ENCODE data around the gene KRT76. TPM values are rescaled to one million over a fixed set of nuclear protein-coding genes. Genes with fewer than 3 reads are reported as not detected.
"Not testable (repeated sequence)": the region's sequence is repeated elsewhere in the genome, so short reads cannot be mapped to it uniquely, and the experiment has no call there.

KRT76 gene
- total RNA-seq, 1 donor from 2014 or later: not detected

DNA sequence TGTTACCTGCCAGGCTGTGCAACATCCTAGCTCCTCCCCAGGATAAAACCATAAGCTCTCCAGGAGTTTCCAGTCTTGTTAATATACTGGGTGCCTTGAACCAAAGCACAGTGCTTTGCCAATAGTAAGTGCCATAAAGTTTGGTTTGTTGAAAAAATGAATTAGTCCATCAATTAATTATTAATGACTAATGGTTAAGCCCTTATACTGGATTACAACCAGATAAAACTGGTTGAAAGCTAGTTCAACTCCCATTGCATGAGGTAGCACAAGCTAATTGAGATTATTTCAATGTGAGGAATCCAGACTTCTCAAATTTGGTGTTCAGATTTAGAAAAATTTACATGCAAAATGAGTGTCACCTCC is 20.4 kb upstream of the KRT76 start:
- H3K9me3 Mint-ChIP-seq: no peaks in the 10 kb centered on the region
- peaks cover 38% of the 10 kb centered on the region for H3K27me3 Mint-ChIP-seq (ENCODE audit: low read depth)
- no peak for DNase-seq (ENCODE audit: low spot score in 2 of 2, unreplicated experiment in 2 of 2)
- TF ChIP-seq, protein P1, sequence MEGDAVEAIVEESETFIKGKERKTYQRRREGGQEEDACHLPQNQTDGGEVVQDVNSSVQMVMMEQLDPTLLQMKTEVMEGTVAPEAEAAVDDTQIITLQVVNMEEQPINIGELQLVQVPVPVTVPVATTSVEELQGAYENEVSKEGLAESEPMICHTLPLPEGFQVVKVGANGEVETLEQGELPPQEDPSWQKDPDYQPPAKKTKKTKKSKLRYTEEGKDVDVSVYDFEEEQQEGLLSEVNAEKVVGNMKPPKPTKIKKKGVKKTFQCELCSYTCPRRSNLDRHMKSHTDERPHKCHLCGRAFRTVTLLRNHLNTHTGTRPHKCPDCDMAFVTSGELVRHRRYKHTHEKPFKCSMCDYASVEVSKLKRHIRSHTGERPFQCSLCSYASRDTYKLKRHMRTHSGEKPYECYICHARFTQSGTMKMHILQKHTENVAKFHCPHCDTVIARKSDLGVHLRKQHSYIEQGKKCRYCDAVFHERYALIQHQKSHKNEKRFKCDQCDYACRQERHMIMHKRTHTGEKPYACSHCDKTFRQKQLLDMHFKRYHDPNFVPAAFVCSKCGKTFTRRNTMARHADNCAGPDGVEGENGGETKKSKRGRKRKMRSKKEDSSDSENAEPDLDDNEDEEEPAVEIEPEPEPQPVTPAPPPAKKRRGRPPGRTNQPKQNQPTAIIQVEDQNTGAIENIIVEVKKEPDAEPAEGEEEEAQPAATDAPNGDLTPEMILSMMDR (IDR thresholded peaks at IDR 0.05; ENCODE audit: unreplicated experiment): no peak
- no peak overlapping the region for H3K4me3 Mint-ChIP-seq
- H3K4me1 Mint-ChIP-seq: peaks cover 3% of the 10 kb centered on the region
- no peak overlapping the region for H3K27ac Mint-ChIP-seq
- no peaks in the 10 kb centered on the region for H3K36me3 Mint-ChIP-seq

DNA sequence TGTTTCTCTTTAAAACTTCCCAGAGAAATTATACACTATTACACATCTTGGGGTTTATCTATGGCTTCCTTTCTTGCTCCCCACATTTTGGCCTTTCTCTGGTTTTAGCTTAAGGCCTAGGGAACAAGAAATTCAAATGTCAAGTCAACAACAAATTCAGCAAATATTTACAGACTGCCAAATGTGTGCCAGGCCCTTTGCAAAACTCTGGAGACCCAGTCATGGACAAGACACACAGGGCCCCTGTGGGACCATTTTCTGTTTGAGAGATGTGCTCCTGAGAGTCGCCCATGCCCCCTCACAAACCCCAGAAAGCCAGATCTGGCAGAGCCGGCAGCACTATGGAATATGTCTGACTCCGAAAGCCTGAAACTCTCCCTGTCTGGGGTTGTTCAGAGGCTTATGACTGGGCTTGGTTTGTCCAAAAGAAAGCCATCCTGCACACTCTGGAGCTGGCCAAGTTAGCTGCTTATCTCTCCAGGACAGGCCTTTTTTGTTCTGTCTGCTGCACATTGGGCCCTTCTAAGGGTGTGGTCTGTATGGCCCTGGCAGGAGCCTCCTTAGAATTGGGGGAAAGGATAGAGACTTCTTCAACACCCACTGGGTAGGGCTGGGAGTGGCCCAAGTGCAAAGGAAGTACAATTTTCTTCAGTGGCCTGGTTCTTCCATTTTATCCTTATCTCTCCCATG is 19.8 kb upstream of the KRT76 start:
- H3K4me1 Mint-ChIP-seq: peaks cover 3% of the 10 kb centered on the region
- TF ChIP-seq, protein P1 (IDR thresholded peaks at IDR 0.05; ENCODE audit: unreplicated experiment): no peak
- no peaks in the 10 kb centered on the region for H3K9me3 Mint-ChIP-seq
- H3K36me3 Mint-ChIP-seq: no peaks in the 10 kb centered on the region
- H3K27me3 Mint-ChIP-seq (ENCODE audit: low read depth): peaks cover 38% of the 10 kb centered on the region
- no peak overlapping the region for H3K4me3 Mint-ChIP-seq
- no peak overlapping the region for H3K27ac Mint-ChIP-seq
- no peak for DNase-seq (ENCODE audit: low spot score in 2 of 2, unreplicated experiment in 2 of 2)

- H3K9me3 Mint-ChIP-seq: no peaks in the 10 kb centered on the region
- peaks cover 3% of the 10 kb centered on the region for H3K4me1 Mint-ChIP-seq
- H3K36me3 Mint-ChIP-seq: no peaks in the 10 kb centered on the region
- no peak overlapping the region for H3K4me3 Mint-ChIP-seq
- DNase-seq (ENCODE audit: low spot score in 2 of 2, unreplicated experiment in 2 of 2): no peak
- TF ChIP-seq, protein P1 (IDR thresholded peaks at IDR 0.05; ENCODE audit: unreplicated experiment): no peak
- H3K27ac Mint-ChIP-seq: no peak overlapping the region
- peaks cover 42% of the 10 kb centered on the region for H3K27me3 Mint-ChIP-seq (ENCODE audit: low read depth)
Observed at GRCh38 chr12:52796429-52796794, 19.3 kb upstream of the KRT76 start.

DNA sequence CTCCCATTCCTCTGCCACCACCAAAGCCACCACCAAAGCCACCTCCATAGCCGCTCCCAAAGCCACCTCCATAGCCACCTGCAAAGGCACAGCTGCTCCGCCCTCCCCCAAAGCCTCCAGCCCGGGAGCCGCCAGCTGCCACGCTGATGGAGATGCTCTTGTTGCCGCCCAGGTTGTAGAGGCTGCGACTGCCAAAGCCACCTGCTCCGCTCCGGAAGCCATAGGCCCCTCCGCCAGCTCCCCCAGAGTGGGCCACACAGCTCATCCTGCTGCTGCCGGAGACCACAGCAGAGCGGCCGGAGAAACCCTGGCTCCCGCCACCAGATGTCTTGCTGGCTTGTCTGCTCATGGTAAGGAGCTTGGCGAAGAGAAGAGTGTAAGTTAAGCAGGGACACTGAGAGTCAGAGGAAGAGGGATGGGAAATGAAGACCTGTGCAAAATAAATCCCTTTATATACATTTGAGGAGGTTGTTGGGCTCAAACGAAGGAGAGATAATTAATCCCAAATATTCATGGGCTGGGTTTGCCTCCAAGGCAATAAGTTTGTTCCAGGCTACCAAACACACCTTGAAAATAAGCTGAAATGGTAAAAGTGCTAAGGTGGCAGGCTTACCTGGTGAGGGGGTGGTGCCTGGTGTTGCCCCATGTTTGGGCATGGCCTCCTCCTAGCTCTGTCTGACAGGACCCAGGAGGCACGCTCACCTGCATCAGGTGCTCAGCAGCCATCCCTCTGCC is 18.7 kb upstream of the KRT76 start, which contains the start of gene KRT3:
KRT3 (minus strand) TSS at position 424 of the 735 bp plus-strand sequence; CDS start at position 349, 75 bp downstream.
- Mint-ChIP-seq H3K27me3 (ENCODE audit: low read depth) (peaks cover 42% of the 10 kb centered on the region), H3K36me3 (no peaks in the 10 kb centered on the region), H3K4me1 (peaks cover 2% of the 10 kb centered on the region), H3K4me3 (no peak within 1 kb of the TSS), H3K27ac (no peak within 1 kb of the TSS), H3K9me3 (no peaks in the 10 kb centered on the region)
- no peak for DNase-seq (ENCODE audit: low spot score in 2 of 2, unreplicated experiment in 2 of 2)
- TF ChIP-seq, protein P1 (IDR thresholded peaks at IDR 0.05; ENCODE audit: unreplicated experiment): no peak

DNA sequence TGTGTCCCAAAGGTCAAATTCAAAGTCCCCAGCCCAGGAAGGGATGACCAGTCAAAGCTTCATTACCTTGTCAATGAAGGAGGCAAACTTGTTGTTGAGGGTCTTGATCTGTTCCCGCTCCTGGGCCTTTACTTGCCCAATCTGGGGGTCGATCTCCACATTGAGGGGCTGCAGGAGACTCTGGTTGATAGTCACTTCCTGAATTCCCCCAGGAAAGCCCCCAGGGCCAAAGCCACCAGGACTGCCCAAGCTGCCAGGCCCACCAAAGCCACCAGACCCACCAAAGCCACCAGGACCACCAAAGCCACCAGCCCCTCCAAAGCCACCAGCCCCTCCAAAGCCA is 18.2 kb upstream of the KRT76 start:
- not testable (repeated sequence) for H3K9me3 Mint-ChIP-seq; H3K36me3 Mint-ChIP-seq; H3K4me1 Mint-ChIP-seq; H3K4me3 Mint-ChIP-seq; DNase-seq (ENCODE audit: low spot score in 2 of 2, unreplicated experiment in 2 of 2); H3K27ac Mint-ChIP-seq
- peaks cover 46% of the 10 kb centered on the region for H3K27me3 Mint-ChIP-seq (ENCODE audit: low read depth)
